Natural killer cell (primary cell): ENCODE measurements around the gene TBC1D9B. TPM values are rescaled to one million over a fixed set of nuclear protein-coding genes. Genes with fewer than 3 reads are reported as not detected.

Experiments used
- ATAC-seq, 3 donors: fragments of 150-1000 bp in 2 of 3; fragments of 200-7000 bp in 1 of 3; cut with Tn5 transposase; 1 replicate in 1 of 3; 2 replicates in 2 of 3; pipeline ENCODE4 v1.10.0; 2021; ENCODE audit warnings: mild to moderate bottlenecking in 2 of 3, moderate library complexity in 2 of 3
- DNase-seq, 2 donors: peaks; one replicate each; pipeline versions ENCODE4 v3.0.0 to v3.0.0-alpha.2; 2013 to 2021; ENCODE audit warnings: mixed read lengths in 1 of 2
- H3K27ac ChIP-seq: one replicate; pipeline ENCODE4 v1.5.1; 2013; ENCODE audit warnings: mild to moderate bottlenecking, low read length
- H3K27me3 ChIP-seq: one replicate; pipeline ENCODE4 v1.6.1; 2013; ENCODE audit warnings: low read length; ENCODE audit not compliant: control insufficient read depth, insufficient read depth
- H3K36me3 ChIP-seq: one replicate; pipeline ENCODE4 v1.6.1; 2013; ENCODE audit warnings: low read length; ENCODE audit not compliant: control insufficient read depth, insufficient read depth
- H3K4me1 ChIP-seq: one replicate; pipeline ENCODE4 v1.6.1; 2013; ENCODE audit warnings: low read length; ENCODE audit not compliant: control insufficient read depth, insufficient read depth
- H3K4me3 ChIP-seq: one replicate; pipeline ENCODE4 v1.5.1; 2013; ENCODE audit warnings: low read length
- H3K9me3 ChIP-seq: one replicate; pipeline ENCODE4 v1.6.1; 2013; ENCODE audit warnings: low read length; ENCODE audit not compliant: control insufficient read depth, insufficient read depth
- H3K27ac Mint-ChIP-seq, 2 donors: one replicate each; pipeline ENCODE4 v1.8.0; 2022; ENCODE audit warnings: mild to moderate bottlenecking in 2 of 2, mixed read lengths in 2 of 2, moderate library complexity in 1 of 2
- H3K27me3 Mint-ChIP-seq, 2 donors: one replicate each; pipeline ENCODE4 v1.8.0; 2022; ENCODE audit warnings: low read depth in 2 of 2, mixed read lengths in 2 of 2
- H3K36me3 Mint-ChIP-seq: one replicate; pipeline ENCODE4 v1.8.0; 2022; ENCODE audit warnings: mixed read lengths
- H3K4me1 Mint-ChIP-seq, 2 donors: one replicate each; pipeline ENCODE4 v1.8.0; 2022; ENCODE audit warnings: mixed read lengths in 2 of 2
- H3K4me3 Mint-ChIP-seq: one replicate; pipeline ENCODE4 v1.8.0; 2022; ENCODE audit warnings: mild to moderate bottlenecking, moderate library complexity, mixed read lengths
- H3K9me3 Mint-ChIP-seq, 2 donors: one replicate each; pipeline ENCODE4 v1.8.0; 2022; ENCODE audit warnings: mixed read lengths in 2 of 2
- CTCF ChIP-seq: fragments of 200-600 bp; IDR thresholded peaks from one replicate; pipeline ENCODE4 v1.8.0; 2022; ENCODE audit warnings: antibody characterized with exemption
- WGBS: methylation state at CpG from one replicate; pipeline ENCODE4 v1.1.7; 2013; ENCODE audit warnings: missing lambda C conversion rate; ENCODE audit not compliant: insufficient coverage; 5-methylcytosine and 5-hydroxymethylcytosine counted together
- intact Hi-C: fragments of 100-400 bp; cut with micrococcal nuclease; formaldehyde crosslinking; loops from one replicate; pipeline ENCODE4 v1.14.2; 2022
- total RNA-seq, 4 donors: library from RNA; stranded (reverse); fragments of 120-200 nt in 1 of 4; gene quantifications; one replicate each; pipeline versions ENCODE4 v1.2.3 to v1.2.4, GENCODE V29; 2013 to 2022

Gene TBC1D9B
- total RNA-seq, 3 donors from 2014 or later (not counting 1 experiment from before 2014, with no cell fraction given), result 102 to 115 (median 113) TPM

- no peak for TF ChIP-seq CTCF
- Mint-ChIP-seq H3K27ac (no peak overlapping the region), H3K4me3 (no peak overlapping the region), H3K4me1 (peaks cover 0 to 4% of the 10 kb centered on the region in 2 donors), H3K9me3 (no peaks in the 10 kb centered on the region), H3K27me3 (no peaks in the 10 kb centered on the region), H3K36me3 (no peaks in the 10 kb centered on the region)
- no peak overlapping the region for H3K4me3 ChIP-seq
- no peak for DNase-seq
- 89% methylated on average over 9 of the region's 9 CpGs for WGBS
- ATAC-seq, result no peak
- H3K4me1 ChIP-seq, result no peaks in the 10 kb centered on the region
- no peaks in the 10 kb centered on the region for H3K9me3 ChIP-seq
- H3K27ac ChIP-seq, result no peak overlapping the region
- peaks cover 40% of the 10 kb centered on the region for H3K36me3 ChIP-seq
- intact Hi-C loops, result no loop called here
- H3K27me3 ChIP-seq, result no peaks in the 10 kb centered on the region
Measured at GRCh38 chr5:179900206-179900605, 7.5 kb downstream of the TBC1D9B start.

GRCh38 chr5:179895861-179896260, 11.8 kb downstream of the TBC1D9B start:
- H3K9me3 ChIP-seq, result no peaks in the 10 kb centered on the region
- H3K4me3 Mint-ChIP-seq, result no peak overlapping the region
- H3K4me3 ChIP-seq, result no peak overlapping the region
- H3K4me1 ChIP-seq, result no peaks in the 10 kb centered on the region
- no peak overlapping the region for H3K27ac Mint-ChIP-seq
- H3K4me1 Mint-ChIP-seq, result no peaks in the 10 kb centered on the region
- ATAC-seq (no peak), DNase-seq (no peak)
- no peaks in the 10 kb centered on the region for H3K27me3 Mint-ChIP-seq
- peaks cover 60% of the 10 kb centered on the region for H3K36me3 ChIP-seq
- H3K9me3 Mint-ChIP-seq, result no peaks in the 10 kb centered on the region
- 95% methylated on average over 6 of the region's 6 CpGs for WGBS
- intact Hi-C loops, result no loop called here
- no peak overlapping the region for H3K27ac ChIP-seq
- TF ChIP-seq CTCF, result no peak
- H3K27me3 ChIP-seq, result no peaks in the 10 kb centered on the region
- no peaks in the 10 kb centered on the region for H3K36me3 Mint-ChIP-seq

- no peaks in the 10 kb centered on the region for H3K27me3 Mint-ChIP-seq
- H3K4me1 Mint-ChIP-seq, result no peaks in the 10 kb centered on the region
- no peak for TF ChIP-seq CTCF
- H3K27ac ChIP-seq, result no peak overlapping the region
- WGBS, result 97% methylated on average over 26 of the region's 26 CpGs
- H3K27me3 ChIP-seq, result no peaks in the 10 kb centered on the region
- H3K36me3 ChIP-seq, result peaks cover 67% of the 10 kb centered on the region
- H3K36me3 Mint-ChIP-seq, result no peaks in the 10 kb centered on the region
- H3K9me3 Mint-ChIP-seq, result no peaks in the 10 kb centered on the region
- no peaks in the 10 kb centered on the region for H3K9me3 ChIP-seq
- H3K4me3 ChIP-seq, result no peak overlapping the region
- ATAC-seq, result no peak
- no peak for DNase-seq
- no peaks in the 10 kb centered on the region for H3K4me1 ChIP-seq
- H3K4me3 Mint-ChIP-seq, result no peak overlapping the region
- intact Hi-C loops, result no loop called here
- no peak overlapping the region for H3K27ac Mint-ChIP-seq
Measured at GRCh38 chr5:179893958-179894895, 13.5 kb downstream of the TBC1D9B start.
